Stimulated activated CD8-positive, alpha-beta memory T cell treated with anti-CD3 and anti-CD28 coated beads, Interleukin-15, amount 100 ng/mL, for 1 hour (primary cell): ENCODE results near the gene NINL.
"Not testable (repeated sequence)": the region's sequence is repeated elsewhere in the genome, so short reads cannot be mapped to it uniquely, and the experiment has no call there.

ENCODE experiments used
- DNase-seq: peaks from one replicate; pipeline ENCODE4 v3.0.0-alpha.2; 2020; ENCODE audit warnings: low read depth

The NINL gene

DNA sequence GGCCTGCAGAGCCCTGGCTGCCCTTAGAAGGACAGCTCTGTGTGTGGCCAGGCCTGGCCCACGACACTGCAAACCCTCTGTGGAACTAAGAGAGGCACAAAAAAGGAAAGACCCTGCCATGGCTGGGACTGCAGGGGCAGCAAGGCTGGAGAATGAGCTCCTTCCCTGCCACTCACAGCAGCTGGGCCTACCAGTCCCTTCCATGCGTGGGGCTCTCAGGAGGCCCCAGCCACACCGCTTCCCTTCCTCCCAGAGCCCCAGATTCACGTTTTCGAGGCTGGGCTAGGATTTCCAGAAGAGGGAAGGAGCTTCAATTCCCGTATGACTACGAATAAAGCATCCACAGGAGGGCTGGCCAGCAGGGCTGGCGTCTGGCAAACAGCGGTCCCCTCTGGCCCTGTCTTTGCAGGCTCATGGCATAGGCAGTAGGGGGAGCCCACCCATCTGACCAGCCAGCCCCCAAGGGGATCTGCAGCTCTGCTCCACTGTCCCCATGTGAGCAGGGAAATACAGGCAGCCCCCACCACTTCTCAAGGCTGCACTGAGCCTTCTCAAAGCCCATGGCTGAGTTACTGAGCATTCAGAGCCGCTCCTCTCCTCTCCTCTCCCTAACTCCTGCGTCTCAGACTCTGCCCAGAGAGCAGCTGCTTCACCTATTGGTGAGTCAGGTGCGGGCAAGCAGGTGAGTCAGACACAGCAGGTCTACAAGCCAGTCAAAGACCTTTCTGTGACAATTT lies 53.1 kb downstream of the NINL start:
- DNase-seq: no peak

DNA sequence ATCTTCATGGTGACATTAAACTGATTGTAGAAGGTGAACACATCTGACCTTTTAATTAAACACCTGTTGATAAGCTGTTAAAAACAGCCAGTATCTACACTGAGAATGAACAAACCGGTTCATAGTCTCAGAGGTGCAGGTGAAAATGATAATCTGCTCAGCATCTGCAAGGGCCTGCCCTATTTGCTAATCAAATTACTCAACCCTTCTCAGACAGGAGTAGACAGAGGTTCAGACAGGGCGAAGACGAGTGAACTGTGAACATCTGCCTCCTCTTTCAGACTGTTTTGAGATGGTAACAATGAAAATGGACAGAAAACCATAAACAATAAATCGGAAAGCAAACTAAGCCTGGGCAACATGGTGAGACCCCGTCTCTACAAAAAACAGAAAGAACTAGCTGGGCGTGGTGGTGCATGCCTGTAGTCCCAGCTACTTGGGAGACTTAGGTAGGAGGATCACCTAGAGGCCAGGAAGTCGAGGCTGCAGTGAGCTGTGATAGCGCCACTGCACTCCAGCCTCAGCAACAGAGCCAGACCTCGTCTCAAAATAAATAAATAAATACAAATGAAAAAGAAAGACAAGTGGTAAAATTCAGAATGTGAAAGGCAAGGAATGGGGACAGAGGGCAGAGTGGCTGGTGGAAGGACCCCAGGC lies 55.9 kb downstream of the NINL start:
- no peak for DNase-seq

DNA sequence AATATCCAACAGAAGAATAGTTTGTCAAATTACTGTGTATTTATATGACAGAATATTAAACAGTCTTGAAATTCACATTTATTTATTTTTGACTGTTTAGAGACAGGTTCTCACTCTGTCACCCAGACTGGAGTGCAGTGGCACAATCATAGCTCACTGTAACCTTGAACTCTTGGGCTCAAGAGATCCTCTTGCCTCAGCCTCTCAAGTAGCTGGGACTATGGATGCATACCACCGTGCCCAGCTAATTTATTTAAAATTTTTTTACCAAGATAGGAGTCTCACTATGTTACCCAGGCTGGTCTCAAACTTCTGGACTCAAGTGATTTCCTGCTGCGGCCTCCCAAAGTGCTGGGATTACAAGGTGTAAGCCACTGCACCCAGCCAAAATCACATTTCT lies 57.4 kb downstream of the NINL start:
- DNase-seq: no peak

DNA sequence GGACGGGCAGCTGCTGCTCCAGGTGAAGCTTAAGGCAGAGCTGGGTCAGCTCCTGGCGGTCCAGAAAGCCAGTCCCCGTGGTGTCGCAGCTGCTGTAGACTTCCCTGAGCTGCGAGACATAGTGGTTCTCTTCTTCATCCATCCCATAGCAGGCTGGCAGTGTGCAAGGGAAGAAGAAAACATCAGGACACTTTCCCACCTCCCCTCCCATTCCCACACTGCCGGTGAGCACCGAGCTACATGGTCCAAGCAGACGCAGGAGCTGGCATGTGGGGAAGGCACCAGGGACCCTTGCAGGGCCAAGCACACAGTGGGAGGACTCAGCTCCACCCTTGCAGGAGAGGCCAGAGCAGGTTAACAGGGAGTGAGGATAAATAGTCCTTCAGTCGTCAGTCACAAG lies 58.9 kb downstream of the NINL start:
- DNase-seq: no peak

GRCh38 chr20:25525867-25526266 lies 59.5 kb downstream of the NINL start:
- no peak for DNase-seq

DNA sequence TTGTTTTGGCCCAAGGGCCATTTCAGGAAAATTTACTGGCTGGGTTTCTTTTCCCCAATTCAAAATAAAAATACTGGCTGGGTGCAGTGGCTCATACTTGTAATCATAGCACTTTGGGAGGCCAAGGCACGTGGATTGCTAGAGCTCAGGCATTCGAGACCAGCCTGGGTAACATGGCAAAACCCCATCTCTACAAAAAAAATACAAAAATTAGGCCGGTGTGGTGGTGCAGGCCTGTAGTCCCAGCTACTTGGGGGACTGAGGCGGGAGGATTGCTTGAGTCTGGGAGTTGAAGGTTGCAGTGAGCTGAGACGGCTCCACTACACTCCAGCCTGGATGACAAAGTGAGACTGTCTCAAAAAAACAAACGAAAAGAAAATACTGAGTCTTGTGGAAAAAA lies 60.0 kb downstream of the NINL start:
- DNase-seq: no peak

GRCh38 chr20:25521382-25521781 lies 63.9 kb downstream of the NINL start:
- no peak for DNase-seq

- DNase-seq: no peak
Measured at GRCh38 chr20:25517124-25517523, 68.2 kb downstream of the NINL start.

- DNase-seq: no peak
Measured at GRCh38 chr20:25514747-25515340, 70.5 kb downstream of the NINL start.

- DNase-seq: no peak
Measured at GRCh38 chr20:25514195-25514594, 71.1 kb downstream of the NINL start.

- DNase-seq: no peak
Measured at GRCh38 chr20:25512709-25513108, 72.6 kb downstream of the NINL start.

- no peak for DNase-seq
Measured at GRCh38 chr20:25511183-25511582, 74.1 kb downstream of the NINL start.

GRCh38 chr20:25510721-25511120 lies 74.6 kb downstream of the NINL start:
- no peak for DNase-seq

DNA sequence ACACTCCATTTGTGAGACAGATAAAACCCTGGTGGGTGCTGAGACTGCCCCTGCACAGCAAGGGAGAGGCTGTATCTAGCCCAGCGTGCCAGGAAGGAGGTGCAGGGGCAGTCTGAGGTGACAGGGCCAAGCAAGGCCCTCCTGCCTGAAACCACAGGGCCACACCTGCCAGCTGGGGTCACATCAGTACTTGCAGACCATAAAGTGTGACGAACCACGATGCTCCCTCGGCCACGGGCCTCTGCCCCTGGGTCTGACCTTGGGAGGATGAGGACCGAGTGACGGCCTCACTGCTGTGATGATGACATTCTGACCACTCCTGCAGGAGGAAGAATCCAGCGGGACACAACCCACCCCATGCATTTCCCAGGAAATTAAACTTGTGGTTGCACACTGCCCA lies 75.1 kb downstream of the NINL start:
- no peak for DNase-seq

DNA sequence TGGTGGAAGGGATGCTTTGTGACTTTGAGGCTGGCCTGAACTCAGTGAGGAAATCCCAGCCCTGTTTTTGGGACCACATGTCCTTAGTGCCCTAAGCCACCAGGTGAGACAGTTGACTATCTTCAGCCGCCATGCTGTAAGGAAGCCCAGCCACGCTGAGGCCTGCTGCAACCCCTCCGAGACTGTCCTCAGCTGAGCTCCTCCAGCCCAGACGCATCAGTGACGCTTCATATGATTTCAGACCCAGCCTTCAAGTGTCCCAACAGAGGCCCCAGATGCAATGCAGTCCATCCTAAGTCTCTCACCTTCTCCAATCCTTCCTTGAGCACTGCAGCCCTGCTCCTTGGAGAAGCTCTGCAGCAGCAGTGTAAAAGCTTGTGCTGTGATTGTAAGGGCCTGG lies 76.2 kb downstream of the NINL start:
- no peak for DNase-seq

- no peak for DNase-seq
Measured at GRCh38 chr20:25508083-25508770, 77.1 kb downstream of the NINL start.

GRCh38 chr20:25507385-25508082 lies 77.8 kb downstream of the NINL start:
- DNase-seq: no peak

- DNase-seq: no peak
Measured at GRCh38 chr20:25504366-25505135, 80.8 kb downstream of the NINL start.

- DNase-seq: no peak
Measured at GRCh38 chr20:25503936-25504335, 81.4 kb downstream of the NINL start.

- DNase-seq: not testable (repeated sequence)
Measured at GRCh38 chr20:25503051-25503639, 82.2 kb downstream of the NINL start.

DNA sequence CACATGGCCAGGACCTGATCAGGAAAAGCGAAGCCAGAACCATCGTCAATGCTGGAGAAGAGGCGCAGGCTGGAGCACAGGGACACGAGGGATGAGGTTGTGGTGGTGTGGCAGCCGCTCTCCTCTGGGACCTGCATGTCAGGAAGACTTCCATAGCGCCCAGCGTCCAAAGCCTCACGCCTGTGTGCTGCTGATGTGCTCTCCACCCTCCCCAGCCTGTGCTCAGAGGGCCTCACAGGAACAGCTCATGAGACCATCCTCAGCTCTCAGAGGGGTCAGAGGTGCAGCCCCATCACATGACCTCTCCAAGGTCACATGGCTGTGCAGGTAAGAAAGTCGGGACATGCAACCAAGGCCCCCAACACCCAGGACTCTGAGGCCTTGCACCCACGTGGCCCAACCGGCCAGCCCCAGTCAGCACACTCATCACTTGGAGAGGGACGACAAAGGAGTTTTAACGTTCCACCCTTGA lies 84.4 kb downstream of the NINL start:
- DNase-seq: no peak
